IPS-18a (cell line): ENCODE data around the gene MCM9.

ENCODE experiments used
- H3K27ac ChIP-seq: one replicate; pipeline ENCODE4 v1.5.1; 2013; ENCODE audit warnings: low read length
- H3K27me3 ChIP-seq: one replicate; pipeline ENCODE4 v1.6.1; 2013; ENCODE audit warnings: mild to moderate bottlenecking, low read length; ENCODE audit not compliant: control insufficient read depth, insufficient read depth
- H3K36me3 ChIP-seq: one replicate; pipeline ENCODE4 v1.6.1; 2013; ENCODE audit warnings: low read depth, low read length; ENCODE audit not compliant: control insufficient read depth
- H3K4me1 ChIP-seq: one replicate; pipeline ENCODE4 v1.6.1; 2013; ENCODE audit warnings: low read depth, low read length; ENCODE audit not compliant: control insufficient read depth
- H3K4me3 ChIP-seq: one replicate; pipeline ENCODE4 v1.5.1; 2013; ENCODE audit warnings: low read length
- H3K9ac ChIP-seq: one replicate; pipeline ENCODE4 v1.6.1; 2013; ENCODE audit warnings: mild to moderate bottlenecking, low read length, moderate library complexity
- H3K9me3 ChIP-seq: one replicate; pipeline ENCODE4 v1.6.1; 2013; ENCODE audit warnings: low read depth, low read length; ENCODE audit not compliant: control insufficient read depth

The MCM9 gene

GRCh38 chr6:118859517-118860064, 75.4 kb downstream of the MCM9 start:
- Histone ChIP-seq H3K9me3 (no peaks in the 10 kb centered on the region), H3K27me3 (no peaks in the 10 kb centered on the region), H3K27ac (no peak overlapping the region), H3K9ac (no peak overlapping the region), H3K36me3 (no peaks in the 10 kb centered on the region), H3K4me3 (no peak overlapping the region), H3K4me1 (peaks cover 3% of the 10 kb centered on the region)

- no peak overlapping the region for H3K27ac ChIP-seq
- H3K9ac ChIP-seq: no peak overlapping the region
- H3K4me3 ChIP-seq: no peak overlapping the region
- H3K4me1 ChIP-seq: peaks cover 3% of the 10 kb centered on the region
- H3K36me3 ChIP-seq: no peaks in the 10 kb centered on the region
- no peaks in the 10 kb centered on the region for H3K27me3 ChIP-seq
- no peaks in the 10 kb centered on the region for H3K9me3 ChIP-seq
Observed at GRCh38 chr6:118856301-118856700, 78.7 kb downstream of the MCM9 start.

- Histone ChIP-seq H3K36me3 (no peaks in the 10 kb centered on the region), H3K4me3 (no peak overlapping the region), H3K9me3 (no peaks in the 10 kb centered on the region), H3K9ac (no peak overlapping the region), H3K27me3 (no peaks in the 10 kb centered on the region), H3K4me1 (no peaks in the 10 kb centered on the region), H3K27ac (no peak overlapping the region)
Observed at GRCh38 chr6:118853408-118853807, 81.6 kb downstream of the MCM9 start.

- no peaks in the 10 kb centered on the region for H3K9me3 ChIP-seq
- no peak overlapping the region for H3K9ac ChIP-seq
- H3K4me3 ChIP-seq: no peak overlapping the region
- no peaks in the 10 kb centered on the region for H3K4me1 ChIP-seq
- H3K27ac ChIP-seq: no peak overlapping the region
- no peaks in the 10 kb centered on the region for H3K36me3 ChIP-seq
- H3K27me3 ChIP-seq: no peaks in the 10 kb centered on the region
Observed at GRCh38 chr6:118844915-118845314, 90.0 kb downstream of the MCM9 start.

- Histone ChIP-seq H3K4me3 (no peak overlapping the region), H3K4me1 (no peaks in the 10 kb centered on the region), H3K27me3 (no peaks in the 10 kb centered on the region), H3K27ac (no peak overlapping the region), H3K9ac (no peak overlapping the region), H3K9me3 (no peaks in the 10 kb centered on the region), H3K36me3 (no peaks in the 10 kb centered on the region)
Observed at GRCh38 chr6:118843685-118844390, 91.1 kb downstream of the MCM9 start.

- Histone ChIP-seq H3K27ac (no peak overlapping the region), H3K9me3 (no peaks in the 10 kb centered on the region), H3K4me1 (no peaks in the 10 kb centered on the region), H3K4me3 (no peak overlapping the region), H3K36me3 (peaks cover 9% of the 10 kb centered on the region), H3K9ac (no peak overlapping the region), H3K27me3 (no peaks in the 10 kb centered on the region)
Observed at GRCh38 chr6:118830691-118831090, 104.3 kb downstream of the MCM9 start.

- H3K36me3 ChIP-seq: peaks cover 15% of the 10 kb centered on the region
- no peak overlapping the region for H3K4me3 ChIP-seq
- no peaks in the 10 kb centered on the region for H3K9me3 ChIP-seq
- no peak overlapping the region for H3K9ac ChIP-seq
- no peaks in the 10 kb centered on the region for H3K27me3 ChIP-seq
- no peaks in the 10 kb centered on the region for H3K4me1 ChIP-seq
- no peak overlapping the region for H3K27ac ChIP-seq
Observed at GRCh38 chr6:118829817-118830478, 105.0 kb downstream of the MCM9 start.

- Histone ChIP-seq H3K36me3 (peaks cover 15% of the 10 kb centered on the region), H3K4me1 (no peaks in the 10 kb centered on the region), H3K4me3 (no peak overlapping the region), H3K27ac (no peak overlapping the region), H3K9ac (no peak overlapping the region), H3K9me3 (no peaks in the 10 kb centered on the region), H3K27me3 (no peaks in the 10 kb centered on the region)
Observed at GRCh38 chr6:118826096-118826495, 108.9 kb downstream of the MCM9 start.

GRCh38 chr6:118825661-118826060, 109.3 kb downstream of the MCM9 start:
- Histone ChIP-seq H3K36me3 (peaks cover 15% of the 10 kb centered on the region), H3K4me1 (no peaks in the 10 kb centered on the region), H3K4me3 (no peak overlapping the region), H3K9me3 (no peaks in the 10 kb centered on the region), H3K9ac (no peak overlapping the region), H3K27me3 (no peaks in the 10 kb centered on the region), H3K27ac (no peak overlapping the region)

- H3K27ac ChIP-seq: no peak overlapping the region
- H3K4me1 ChIP-seq: peaks cover 2% of the 10 kb centered on the region
- peaks cover 6% of the 10 kb centered on the region for H3K36me3 ChIP-seq
- no peak overlapping the region for H3K9ac ChIP-seq
- peaks cover 3% of the 10 kb centered on the region for H3K9me3 ChIP-seq
- H3K27me3 ChIP-seq: no peaks in the 10 kb centered on the region
- no peak overlapping the region for H3K4me3 ChIP-seq
Observed at GRCh38 chr6:118815495-118815894, 119.5 kb downstream of the MCM9 start.

GRCh38 chr6:118813775-118814174, 121.2 kb downstream of the MCM9 start:
- Histone ChIP-seq H3K27me3 (no peaks in the 10 kb centered on the region), H3K4me1 (peaks cover 3% of the 10 kb centered on the region), H3K9me3 (no peaks in the 10 kb centered on the region), H3K36me3 (peaks cover 6% of the 10 kb centered on the region), H3K27ac (no peak overlapping the region), H3K4me3 (no peak overlapping the region), H3K9ac (no peak overlapping the region)

- Histone ChIP-seq H3K4me3 (no peak overlapping the region), H3K9me3 (no peaks in the 10 kb centered on the region), H3K9ac (no peak overlapping the region), H3K27me3 (no peaks in the 10 kb centered on the region), H3K27ac (no peak overlapping the region), H3K4me1 (peaks cover 3% of the 10 kb centered on the region), H3K36me3 (peaks cover 6% of the 10 kb centered on the region)
Observed at GRCh38 chr6:118812970-118813369, 122.0 kb downstream of the MCM9 start.
